GM18858 (cell line): ENCODE data around the gene DNM2.
A peak's percentile ranks its signal among the peaks of the same experiment; 100 is the strongest.
"Not testable (repeated sequence)": the region's sequence is repeated elsewhere in the genome, so short reads cannot be mapped to it uniquely, and the experiment has no call there.

ENCODE experiments used
- ATAC-seq: cut with Tn5 transposase; IDR thresholded peaks from one replicate; pipeline ENCODE4 v1.9.1; 2021; ENCODE audit not compliant: unreplicated experiment

The DNM2 gene

DNA sequence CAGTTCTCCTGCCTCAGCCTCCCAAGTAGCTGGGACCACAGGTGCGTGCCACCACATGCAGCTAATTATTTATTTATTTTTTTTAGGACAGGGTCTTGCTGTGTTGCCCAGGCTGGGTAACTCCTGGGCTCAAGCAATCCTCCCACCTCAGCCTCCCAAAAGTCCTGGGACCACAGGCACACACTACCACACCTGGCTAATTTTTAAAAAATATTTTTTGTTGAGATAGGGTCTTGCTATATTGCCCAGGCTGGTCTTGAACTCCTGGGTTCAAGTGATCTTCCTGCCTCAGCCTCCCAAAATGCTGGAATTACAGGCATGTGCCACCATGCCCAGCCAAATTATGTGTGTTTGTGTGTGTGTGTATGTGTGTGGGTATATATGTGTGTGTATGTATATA, 139.0 kb downstream of the DNM2 start:
- ATAC-seq = not testable (repeated sequence)

GRCh38 chr19:10858204-10858828, 140.4 kb downstream of the DNM2 start:
- ATAC-seq = no peak

DNA sequence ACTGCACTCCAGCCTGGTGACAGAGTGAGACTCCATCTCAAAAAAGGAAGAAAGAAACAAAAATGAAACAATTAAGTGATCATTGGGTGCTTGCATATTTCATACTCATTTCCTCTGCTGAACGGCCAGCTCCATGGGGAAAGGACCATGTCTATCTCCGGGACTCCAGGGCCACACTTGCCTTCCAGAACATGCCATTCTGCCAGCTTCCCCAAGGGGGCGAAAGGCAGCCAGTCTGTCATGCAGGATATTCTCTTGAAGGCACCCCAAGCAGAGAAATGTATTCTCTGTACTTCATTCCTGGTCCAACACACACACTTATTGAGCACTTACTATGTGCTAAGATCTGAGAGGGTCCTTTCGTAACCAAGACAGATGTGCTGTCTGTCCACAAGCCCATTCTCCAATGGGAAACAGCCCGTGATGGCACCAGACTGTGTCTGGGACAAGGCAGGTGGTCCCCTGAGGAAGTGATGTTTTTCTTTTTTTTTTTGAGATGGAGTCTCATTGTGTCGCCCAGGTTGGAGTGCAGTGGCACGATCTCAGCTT, 143.3 kb downstream of the DNM2 start:
- no peak for ATAC-seq

DNA sequence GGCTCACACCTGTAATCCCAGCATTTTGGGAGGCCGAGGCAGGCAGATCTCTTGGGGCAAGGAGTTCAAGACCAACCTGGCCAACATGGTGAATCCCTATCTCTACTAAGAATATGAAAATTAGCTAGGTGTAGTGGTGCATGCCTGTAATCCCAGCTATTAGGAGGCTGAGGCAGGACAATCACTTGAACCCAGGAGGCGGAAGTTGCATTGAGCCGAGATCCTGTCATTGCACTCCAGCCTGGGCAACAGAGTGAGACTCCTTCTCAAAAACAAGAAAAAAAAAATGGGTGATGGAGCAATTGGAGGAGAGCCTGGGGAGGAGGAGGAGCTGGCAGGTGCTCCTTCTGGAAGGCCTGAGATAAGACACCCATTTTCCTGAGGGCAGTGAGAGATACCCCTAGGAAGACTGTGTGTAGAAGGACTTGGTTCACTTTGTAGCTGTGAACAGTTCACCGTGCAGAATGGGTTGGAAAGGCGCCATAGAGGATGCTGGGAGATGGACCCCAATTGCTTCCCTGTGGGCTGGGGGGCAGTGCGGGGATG, 144.8 kb downstream of the DNM2 start:
- no peak for ATAC-seq

- no peak for ATAC-seq
Observed at GRCh38 chr19:10863107-10863717, 145.3 kb downstream of the DNM2 start.

DNA sequence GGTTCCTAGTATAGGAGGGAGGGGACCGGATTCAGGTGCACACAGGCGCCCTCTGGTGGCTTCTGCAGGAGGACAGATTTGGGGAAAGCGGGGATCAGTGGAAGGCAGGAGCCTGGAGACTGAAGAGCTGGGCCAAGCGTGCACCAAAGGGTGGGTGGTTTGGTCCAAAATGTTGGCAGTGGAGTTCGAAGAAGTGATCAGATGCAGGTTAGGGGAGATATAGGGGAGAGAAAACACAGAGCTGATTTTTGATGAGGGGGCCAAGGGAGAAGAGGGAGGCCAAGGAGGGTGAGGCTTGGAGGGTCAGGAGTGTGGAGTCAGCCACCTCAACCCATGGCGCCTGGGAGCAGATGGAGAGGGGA, 146.6 kb downstream of the DNM2 start:
- no peak for ATAC-seq

GRCh38 chr19:10866495-10866894, 148.6 kb downstream of the DNM2 start:
- ATAC-seq = no peak

DNA sequence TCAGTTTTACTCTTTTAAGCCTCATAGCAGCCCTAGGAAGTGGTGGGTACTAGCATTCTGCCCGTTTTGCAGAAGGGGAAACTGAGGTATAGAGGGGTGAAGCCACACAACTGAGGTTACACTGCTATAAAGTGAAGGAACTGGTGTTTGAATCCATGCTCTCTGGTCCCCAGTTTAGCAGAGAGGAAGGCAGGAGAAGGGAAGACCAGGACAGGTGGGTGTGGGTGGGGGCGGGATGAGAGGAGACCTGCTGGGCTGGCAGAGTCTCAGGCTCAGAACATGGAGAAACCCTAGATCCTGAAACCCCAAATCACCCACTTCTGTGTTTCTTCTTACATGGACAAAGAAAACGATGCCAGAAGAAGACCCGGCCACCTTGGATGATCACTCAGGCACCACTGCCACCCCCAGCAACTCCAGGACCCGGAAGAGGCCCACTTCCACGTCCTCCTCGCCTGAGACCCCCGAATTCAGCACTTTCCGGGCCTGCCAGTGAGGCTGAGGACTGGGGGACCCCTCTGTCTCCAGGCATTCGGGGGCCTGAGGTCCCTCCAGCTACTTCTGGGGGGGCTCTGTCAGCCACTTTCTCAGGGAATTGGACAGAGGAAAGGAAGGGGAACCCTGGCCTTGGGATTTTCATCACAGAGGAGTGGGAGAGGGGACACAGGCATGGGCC, 151.1 kb downstream of the DNM2 start:
- no peak for ATAC-seq

GRCh38 chr19:10869872-10870311, 152.0 kb downstream of the DNM2 start:
- not testable (repeated sequence) for ATAC-seq

- no peak for ATAC-seq
Observed at GRCh38 chr19:10870501-10870954, 152.6 kb downstream of the DNM2 start.

DNA sequence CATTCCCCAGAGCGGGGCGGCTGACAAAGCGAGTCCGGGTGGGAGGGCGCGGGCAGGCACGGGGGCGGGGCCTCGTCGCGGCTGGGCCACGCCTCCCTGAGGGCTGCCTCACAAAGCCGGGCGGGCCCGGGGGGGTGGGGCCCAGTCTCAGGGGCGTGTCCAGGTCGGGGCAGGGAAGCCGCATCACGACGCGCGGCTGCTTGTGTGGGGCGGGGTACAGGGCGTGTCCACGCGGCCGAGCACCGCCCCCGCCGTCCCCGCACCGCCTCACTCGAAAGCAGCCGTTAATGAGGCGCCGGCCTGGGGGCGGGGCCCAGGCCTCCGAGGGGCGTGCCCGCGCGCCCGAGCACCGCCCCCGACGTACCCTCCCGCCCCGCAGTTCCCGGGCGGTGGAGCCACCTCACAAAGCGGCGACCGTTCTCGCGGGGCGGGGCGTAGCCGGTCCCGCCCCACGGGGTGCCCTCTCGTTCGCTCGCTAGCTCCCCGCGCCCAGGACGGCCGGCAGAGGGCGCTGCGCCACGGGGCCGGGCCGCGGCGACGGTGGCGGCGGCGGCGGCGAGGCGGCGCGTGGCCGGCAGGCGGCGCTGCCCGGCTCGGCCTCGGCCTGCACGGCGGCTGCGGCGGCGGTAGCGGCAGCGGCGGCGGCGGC, 153.2 kb downstream of the DNM2 start, which contains the start of gene CARM1:
CARM1 (plus strand) TSS at position 599 of the 649 bp plus-strand sequence. CDS start 150 bp downstream, outside the sequence.
- ATAC-seq = peak; percentile 67

- ATAC-seq = peak; percentile 5
Observed at GRCh38 chr19:10871711-10872545, 154.0 kb downstream of the DNM2 start.

GRCh38 chr19:10872546-10873107, 154.7 kb downstream of the DNM2 start:
- no peak for ATAC-seq

GRCh38 chr19:10874024-10874423, 156.1 kb downstream of the DNM2 start:
- no peak for ATAC-seq

- ATAC-seq = peak; percentile 44
Observed at GRCh38 chr19:10876459-10877240, 158.8 kb downstream of the DNM2 start.

DNA sequence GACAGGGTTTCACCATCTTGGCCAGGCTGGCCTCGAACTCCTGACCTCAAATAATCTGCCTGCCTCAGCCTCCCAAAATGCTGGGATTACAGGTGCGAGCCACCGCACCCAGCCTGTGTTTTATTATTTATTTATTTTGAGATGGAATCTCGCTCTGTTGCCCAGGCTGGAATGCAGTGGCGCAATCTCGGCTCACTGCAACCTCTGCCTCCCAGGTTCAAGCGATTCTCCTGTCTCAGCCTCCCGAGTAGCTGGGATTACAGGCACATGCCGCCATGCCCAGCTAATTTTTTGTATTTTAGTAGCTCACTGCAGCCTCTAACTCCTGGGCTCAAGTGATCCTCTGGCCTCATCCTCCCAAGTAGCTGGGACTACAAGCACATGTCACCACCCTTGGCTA, 159.7 kb downstream of the DNM2 start:
- not testable (repeated sequence) for ATAC-seq

DNA sequence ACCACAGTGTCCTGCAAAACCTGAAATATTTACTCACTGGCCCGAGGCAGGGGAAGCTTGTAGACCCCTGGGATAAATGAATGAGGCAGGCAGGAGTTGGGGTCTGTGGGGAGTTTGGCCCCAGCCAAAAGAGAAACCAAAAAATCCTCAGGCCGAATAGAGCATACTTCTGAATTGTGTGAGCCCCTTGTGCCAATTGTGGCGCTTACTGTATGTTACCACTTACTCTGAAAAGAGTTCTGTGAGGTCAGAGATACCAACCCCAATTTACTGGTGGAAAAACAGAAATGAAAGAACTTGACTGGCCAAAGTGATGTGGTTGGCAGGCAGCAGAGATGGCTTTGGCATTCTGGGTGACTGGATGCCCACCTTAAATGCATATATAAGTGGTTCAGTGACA, 160.4 kb downstream of the DNM2 start:
- no peak for ATAC-seq
